ENCODE results near the gene SNAP25.

Gene SNAP25

DNA sequence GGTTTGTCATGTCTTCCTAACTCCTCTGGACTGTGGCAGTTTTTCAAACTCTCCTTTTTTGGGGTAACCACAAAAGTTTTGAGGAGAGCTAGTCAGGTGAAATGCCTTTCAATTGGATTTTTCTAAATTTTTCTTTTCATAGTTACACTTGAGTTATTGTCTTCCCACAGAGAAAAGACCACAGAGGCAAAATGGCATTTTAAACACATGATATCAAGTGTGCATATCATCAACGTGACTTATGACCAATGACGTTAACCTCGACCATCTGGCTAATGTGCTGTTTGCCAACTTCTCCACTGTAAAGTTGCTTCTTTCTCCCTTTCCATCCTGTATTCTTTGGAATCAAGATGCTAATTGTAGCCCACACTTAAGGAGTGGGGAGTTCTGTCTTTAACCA is 41.3 kb upstream of the SNAP25 start:
- no peak for TF ChIP-seq CTCF (conservative IDR thresholded peaks at IDR 0.05; ENCODE audit: low read depth)
- H3K27ac ChIP-seq, result no peak overlapping the region
- ChIA-PET CTCF (interaction anchor here (0.7 kb wide), 1 partner anchor 55 kb away, joined by 3 read pairs; no protein-coding TSS in a partner anchor), POLR2A (ENCODE audit: low non-redundant PET) (no interaction called here)
- no peak for DNase-seq (ENCODE audit: low spot score)

GRCh38 chr20:10178091-10178490 is 40.5 kb upstream of the SNAP25 start:
- TF ChIP-seq CTCF (conservative IDR thresholded peaks at IDR 0.05; ENCODE audit: low read depth), result no peak
- ChIA-PET POLR2A (ENCODE audit: low non-redundant PET) (no interaction called here), CTCF (interaction anchor here (0.6 kb wide), 1 partner anchor 504 kb away, joined by 3 read pairs; no protein-coding TSS in a partner anchor)
- no peak for DNase-seq (ENCODE audit: low spot score)
- no peak overlapping the region for H3K27ac ChIP-seq

GRCh38 chr20:10178727-10179313 is 39.8 kb upstream of the SNAP25 start:
- TF ChIP-seq CTCF (conservative IDR thresholded peaks at IDR 0.05; ENCODE audit: low read depth), result no peak
- POLR2A ChIA-PET (ENCODE audit: low non-redundant PET), result no interaction called here
- CTCF ChIA-PET, result interaction anchor here (0.6 to 1.0 kb wide), 3 partner anchors 20 to 505 kb away, joined by 3 to 4 read pairs (median 4); no protein-coding TSS in a partner anchor
- H3K27ac ChIP-seq, result no peak overlapping the region
- no peak for DNase-seq (ENCODE audit: low spot score)

GRCh38 chr20:10179574-10180298 is 38.9 kb upstream of the SNAP25 start:
- CTCF ChIA-PET, result interaction anchor here (0.5 to 1.0 kb wide), 2 partner anchors 30 to 51 kb away, joined by 4 read pairs; no protein-coding TSS in a partner anchor
- DNase-seq (ENCODE audit: low spot score), result no peak

DNA sequence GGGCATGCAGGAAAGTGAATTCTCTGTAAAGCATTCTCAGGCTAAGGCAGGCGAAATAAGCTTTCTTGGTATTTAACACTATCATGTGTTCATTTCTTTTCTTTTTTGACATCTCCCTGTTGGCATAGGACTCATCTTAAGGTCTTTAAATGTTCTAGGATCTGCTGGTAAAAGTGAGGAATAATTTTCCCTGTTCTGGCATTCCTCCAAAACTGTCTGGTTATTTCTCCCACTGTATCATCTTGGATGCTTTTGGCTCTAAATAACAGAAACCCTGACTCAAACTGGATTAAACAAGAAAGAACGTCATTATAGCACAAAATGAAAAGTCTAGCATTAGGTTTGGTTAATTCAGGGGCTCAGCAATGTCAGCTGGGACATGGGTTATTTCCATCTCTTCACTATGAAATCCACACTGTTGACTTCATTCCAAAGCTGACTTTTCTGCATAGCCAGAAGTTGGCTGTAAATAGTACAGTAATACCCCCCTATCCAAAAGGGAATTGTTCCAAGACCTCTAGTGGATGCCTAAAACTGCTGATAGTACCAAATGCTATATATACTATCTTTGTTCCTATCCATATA is 37.9 kb upstream of the SNAP25 start:
- TF ChIP-seq CTCF (conservative IDR thresholded peaks at IDR 0.05; ENCODE audit: low read depth), result no peak
- ChIA-PET CTCF (no interaction called here), POLR2A (ENCODE audit: low non-redundant PET) (no interaction called here)
- H3K27ac ChIP-seq, result no peak overlapping the region
- no peak for DNase-seq (ENCODE audit: low spot score)

More at GRCh38 chr20:10179574-10180298, 38.9 kb upstream of the SNAP25 start:
- H3K27ac ChIP-seq, result no peak overlapping the region
- no peak; the same call in 1 of the 2 replicates for TF ChIP-seq CTCF (conservative IDR thresholded peaks at IDR 0.05; ENCODE audit: low read depth)
- POLR2A ChIA-PET (ENCODE audit: low non-redundant PET), result no interaction called here

GRCh38 chr20:10185741-10186558 is 32.7 kb upstream of the SNAP25 start:
- no peak for DNase-seq (ENCODE audit: low spot score)
- H3K27ac ChIP-seq, result no peak overlapping the region
- TF ChIP-seq CTCF (conservative IDR thresholded peaks at IDR 0.05; ENCODE audit: low read depth), result no peak
- ChIA-PET CTCF (no interaction called here), POLR2A (ENCODE audit: low non-redundant PET) (no interaction called here)

All from RWPE1 (cell line).